H1 (cell line): ENCODE results near the gene DDX3X. TPM values are rescaled to one million over a fixed set of nuclear protein-coding genes. Genes with fewer than 3 reads are reported as not detected.

ENCODE experiments used
- CTCF ChIA-PET: fragments of 300-600 bp; sonication (Branson Sonifier 250); formaldehyde crosslinking; loops from one replicate; lab custom pipeline; 2021; ENCODE audit not compliant: partially characterized antibody; lab: Charles Lee
- POLR2A ChIA-PET: fragments of 300-600 bp; sonication (Branson Sonifier 250); formaldehyde crosslinking; loops from one replicate; lab custom pipeline; 2021; ENCODE audit warnings: inconsistent platforms; ENCODE audit not compliant: partially characterized antibody; lab: Charles Lee
- DNase-seq, 2 experiments: peaks; one replicate each; pipeline versions ENCODE4 v3.0.0 to v3.0.0-alpha.2; 2010 to 2022; ENCODE audit warnings: low spot score in 2 of 2, low read depth in 1 of 2, mixed read lengths in 1 of 2
- FAIRE-seq: peaks from 2 replicates; lab custom pipeline; 2011; peaks lifted over from hg19 to GRCh38; lab: Jason Lieb, UNC
- H2AFZ ChIP-seq: 2 replicates; pipeline ENCODE4 v1.8.1; 2012; ENCODE audit warnings: low read length, inconsistent platforms
- H2AK5ac ChIP-seq: 2 replicates; pipeline ENCODE4 v1.6.1; 2013; ENCODE audit warnings: low read depth, low read length
- H2BK120ac ChIP-seq: replicated peaks from 2 replicates; pipeline ENCODE3; 2013; ENCODE audit warnings: low read depth, low read length, inconsistent platforms
- H2BK12ac ChIP-seq: 2 replicates; pipeline ENCODE4 v1.6.1; 2013; ENCODE audit warnings: low read depth, low read length
- H2BK15ac ChIP-seq: 2 replicates; pipeline ENCODE4 v1.6.1; 2013; ENCODE audit warnings: low read length
- H2BK20ac ChIP-seq: 2 replicates; pipeline ENCODE4 v1.6.1; 2013; ENCODE audit warnings: low read length
- H2BK5ac ChIP-seq: 2 replicates; pipeline ENCODE4 v1.6.1; 2013; ENCODE audit warnings: low read depth, low read length
- H3K14ac ChIP-seq: 2 replicates; pipeline ENCODE4 v1.6.1; 2013; ENCODE audit warnings: inconsistent platforms; ENCODE audit not compliant: insufficient read length
- H3K18ac ChIP-seq: 2 replicates; pipeline ENCODE4 v1.6.1; 2013; ENCODE audit warnings: low read length; ENCODE audit errors: extremely low read depth
- H3K23ac ChIP-seq: 2 replicates; pipeline ENCODE4 v1.6.1; 2013; ENCODE audit warnings: inconsistent platforms; ENCODE audit not compliant: insufficient read length
- H3K23me2 ChIP-seq: 2 replicates; pipeline ENCODE4 v1.6.1; 2013; ENCODE audit warnings: low read depth, low read length
- H3K27ac ChIP-seq: 2 replicates; pipeline ENCODE4 v1.6.1; 2011; ENCODE audit warnings: low read depth, low read length, inconsistent platforms
- H3K27me3 ChIP-seq, 4 experiments: replicated peaks in 1 of 4; 1 replicate in 1 of 4; 2 replicates in 3 of 4; pipeline versions ENCODE4 v1.6.1 to v1.8.1; 2011 to 2013; ENCODE audit warnings: low read length in 3 of 4, mild to moderate bottlenecking in 3 of 4, inconsistent platforms in 2 of 4, mixed read lengths in 2 of 4, moderate library complexity in 1 of 4; ENCODE audit not compliant: control insufficient read depth in 3 of 4, insufficient read depth in 3 of 4; ENCODE audit errors: extremely low read depth in 1 of 4
- H3K36me3 ChIP-seq, 4 experiments: 2 replicates each; pipeline versions ENCODE4 v1.6.1 to v1.8.1; 2011 to 2013; ENCODE audit warnings: mild to moderate bottlenecking in 4 of 4, low read length in 3 of 4, moderate library complexity in 2 of 4, control low read depth in 1 of 4, inconsistent platforms in 1 of 4; ENCODE audit not compliant: insufficient read depth in 4 of 4, control insufficient read depth in 2 of 4
- H3K4ac ChIP-seq: replicated peaks from 2 replicates; pipeline ENCODE3; 2013; ENCODE audit warnings: low read length, low read depth, mixed read lengths, inconsistent platforms; ENCODE audit not compliant: insufficient read length
- H3K4me1 ChIP-seq, 4 experiments: replicated peaks in 1 of 4; 1 replicate in 1 of 4; 2 replicates in 3 of 4; pipeline versions ENCODE4 v1.6.1 to v1.8.1; 2011 to 2013; ENCODE audit warnings: low read length in 3 of 4, inconsistent platforms in 2 of 4, mixed read lengths in 1 of 4; ENCODE audit not compliant: insufficient read depth in 4 of 4, control insufficient read depth in 3 of 4
- H3K4me2 ChIP-seq, 2 experiments: 2 replicates each; pipeline versions ENCODE4 v1.6.1 to v1.8.1; 2011 to 2013; ENCODE audit warnings: low read depth in 2 of 2, low read length in 2 of 2, control low read depth in 1 of 2, inconsistent platforms in 1 of 2, mild to moderate bottlenecking in 1 of 2; ENCODE audit not compliant: insufficient read depth in 1 of 2
- H3K4me3 ChIP-seq, 4 experiments: fragments of 200-600, 300-600 bp in 1 of 4; sonication (generic), shearing (Covaris generic), sonication (Bioruptor Twin) in 1 of 4; 2 replicates each; pipeline versions ENCODE4 v1.5.1 to v1.8.1; 2011 to 2016; ENCODE audit warnings: low read length in 4 of 4, low read depth in 3 of 4, control low read depth in 2 of 4, inconsistent platforms in 2 of 4, mild to moderate bottlenecking in 2 of 4, mixed read lengths in 1 of 4, moderate library complexity in 1 of 4; ENCODE audit not compliant: insufficient read depth in 2 of 4; ENCODE audit errors: extremely low read depth in 1 of 4
- H3K56ac ChIP-seq: replicated peaks from 2 replicates; pipeline ENCODE3; 2013; ENCODE audit warnings: low read depth, mild to moderate bottlenecking, mixed read lengths, low read length, inconsistent platforms; ENCODE audit not compliant: insufficient read length
- H3K79me1 ChIP-seq: 2 replicates; pipeline ENCODE4 v1.6.1; 2013; ENCODE audit warnings: low read depth, low read length, control low read depth
- H3K79me2 ChIP-seq, 2 experiments: 2 replicates each; pipeline versions ENCODE4 v1.6.1 to v1.8.1; 2012 to 2013; ENCODE audit warnings: low read length in 2 of 2, mild to moderate bottlenecking in 2 of 2, inconsistent platforms in 1 of 2; ENCODE audit not compliant: insufficient read depth in 2 of 2, control insufficient read depth in 1 of 2
- H3K9ac ChIP-seq, 4 experiments: replicated peaks in 1 of 4; 1 replicate in 1 of 4; 2 replicates in 3 of 4; pipeline versions ENCODE4 v1.6.1 to v1.8.1; 2011 to 2013; ENCODE audit warnings: low read depth in 3 of 4, low read length in 3 of 4, control low read depth in 2 of 4, mild to moderate bottlenecking in 2 of 4, moderate library complexity in 2 of 4, inconsistent platforms in 1 of 4; ENCODE audit errors: extremely low read depth in 1 of 4
- H3K9me3 ChIP-seq, 2 experiments: 2 replicates each; pipeline versions ENCODE4 v1.6.1 to v1.8.1; 2012 to 2013; ENCODE audit warnings: mild to moderate bottlenecking in 2 of 2, moderate library complexity in 2 of 2, control low read depth in 1 of 2, inconsistent platforms in 1 of 2, low read depth in 1 of 2, low read length in 1 of 2, mixed read lengths in 1 of 2; ENCODE audit not compliant: insufficient read depth in 2 of 2
- H4K20me1 ChIP-seq, 2 experiments: replicated peaks in 1 of 2; 2 replicates each; pipeline versions ENCODE3 to v1.8.1; 2011 to 2013; ENCODE audit warnings: inconsistent platforms in 2 of 2, low read length in 2 of 2, mild to moderate bottlenecking in 1 of 2; ENCODE audit not compliant: insufficient read depth in 2 of 2, control insufficient read depth in 1 of 2
- H4K5ac ChIP-seq: 2 replicates; pipeline ENCODE4 v1.6.1; 2013; ENCODE audit warnings: low read length, low read depth, mixed read lengths, inconsistent platforms; ENCODE audit not compliant: insufficient read length
- H4K8ac ChIP-seq: 2 replicates; pipeline ENCODE4 v1.8.0; 2013; ENCODE audit warnings: mild to moderate bottlenecking, moderate library complexity, low read length, inconsistent platforms; ENCODE audit not compliant: insufficient read depth; ENCODE audit errors: extremely low read depth
- H4K91ac ChIP-seq: replicated peaks from 2 replicates; pipeline ENCODE3; 2013; ENCODE audit warnings: low read length, mixed read lengths, inconsistent platforms; ENCODE audit not compliant: insufficient read length
- E2F6 ChIP-seq: IDR thresholded peaks from 2 replicates; pipeline ENCODE4 v1.6.1; 2012; ENCODE audit warnings: inconsistent platforms
- POLR2A ChIP-seq, 2 experiments: IDR thresholded peaks; 1 replicate in 1 of 2; 2 replicates in 1 of 2; pipeline ENCODE4 v1.6.1; 2011; ENCODE audit warnings: low read depth in 2 of 2, low read length in 2 of 2, mild to moderate bottlenecking in 2 of 2; ENCODE audit errors: control extremely low read depth in 1 of 2
- WGBS, 2 experiments: shearing (Covaris generic) in 1 of 2; methylation state at CpG; one replicate each; pipeline versions ENCODE4 v1.1.6 to v1.1.7; 2013 to 2015; ENCODE audit warnings: low lambda C conversion rate in 2 of 2, mixed read lengths in 2 of 2, inconsistent platforms in 1 of 2, low coverage in 1 of 2, missing lambda C conversion rate in 1 of 2; ENCODE audit not compliant: insufficient replicate concordance in 2 of 2, insufficient coverage in 1 of 2, insufficient read length in 1 of 2; ENCODE audit errors: extremely low coverage in 1 of 2, missing lambda C conversion rate in 1 of 2; 5-methylcytosine and 5-hydroxymethylcytosine counted together
- polyA plus RNA-seq, 7 experiments: library from polyadenylated mRNA; depleted of rRNA in 3 of 7; stranded (reverse) in 5 of 7; unstranded in 2 of 7; fragments of >200 nt in 5 of 7; fragments of 200-250 nt in 2 of 7; gene quantifications; 1 replicate in 5 of 7; 2 replicates in 1 of 7; 4 replicates in 1 of 7; pipeline versions ENCODE4 v1.2.1 to v1.2.3, GENCODE V29; 2011 to 2013; ENCODE audit warnings: missing spikeins in 2 of 7, mixed read lengths in 2 of 7
- total RNA-seq: library from RNA; stranded (reverse); fragmentation: NEBNext Ultra II Directional; extraction: Animal tissue kit (Norgen Biotek cat#: 25700); gene quantifications from 2 replicates; pipeline ENCODE4 v1.2.1, GENCODE V29; 2021

DDX3X gene
- total and polyA plus RNA-seq, 2 of the 8 experiments (the other 6 are each of a cell fraction or from before 2014, with no cell fraction given): 39.4 to 291 TPM

- FAIRE-seq: no peak
- Histone ChIP-seq H3K4me3 (peak overlapping the region; percentile 66 to 99 (median 92)), H2AK5ac (no peak overlapping the region), H2BK15ac (no peak overlapping the region), H2BK120ac (no peak overlapping the region), H2BK20ac (no peak overlapping the region), H3K36me3 (peaks cover 3 to 40% (median 10%) of the 10 kb centered on the region in 4 experiments; a peak in 7 of 8 replicates), H2AFZ (no peak overlapping the region), H4K91ac (no peak overlapping the region), H3K79me1 (no peaks in the 10 kb centered on the region), H4K5ac (no peak overlapping the region), H3K27ac (peak overlapping the region; percentile 45; the same call in 1 of the 2 replicates), H3K23ac (no peak overlapping the region)
- no peak for DNase-seq
- TF ChIP-seq E2F6 (no peak), POLR2A (IDR thresholded peaks at IDR 0.05; ENCODE audit: control extremely low read depth in 1 of 2, low read depth in 2 of 2, low read length in 2 of 2) (peak in 1 of 2 experiments; percentile 8; a peak in 1 of 3 replicates)
- TF ChIP-seq, all 59 proteins: peak for 1
- H3K4ac ChIP-seq: no peak overlapping the region
- H2BK5ac ChIP-seq: no peak overlapping the region
- 2% methylated on average over 11 of the region's 15 CpGs; no CpG with 5 or more reads in 1 of the 2 experiments for WGBS, 2 experiments
- no peak overlapping the region for H4K8ac ChIP-seq
- H4K20me1 ChIP-seq: peaks cover 22 to 24% of the 10 kb centered on the region in 2 experiments
- H3K56ac ChIP-seq: no peak overlapping the region
- H3K14ac ChIP-seq: no peak overlapping the region
- H3K4me2 ChIP-seq: peak overlapping the region; percentile 71 to 86
- H3K18ac ChIP-seq: no peak overlapping the region; the same call in 1 of the 2 replicates
- peaks cover 0 to 8% (median 5%) of the 10 kb centered on the region in 4 experiments; a peak in 4 of 7 replicates for H3K4me1 ChIP-seq
- no peaks in the 10 kb centered on the region for H3K9me3 ChIP-seq
- H3K23me2 ChIP-seq: 0 out of 2 replicates have a peak, but pooled peaks cover 2% of the 10 kb centered on the region
- H3K27me3 ChIP-seq: no peaks in the 10 kb centered on the region
- peaks cover 38 to 73% of the 10 kb centered on the region in 2 experiments for H3K79me2 ChIP-seq
- H3K9ac ChIP-seq: peak overlapping the region; percentile 35 to 88 (median 72)
- POLR2A ChIA-PET: interaction anchor here (0.7 to 3.6 kb wide), 13 partner anchors 11 to 179 kb away, joined by 3 to 33 read pairs (median 4); no protein-coding TSS in a partner anchor
- H2BK12ac ChIP-seq: no peak overlapping the region
- CTCF ChIA-PET: no interaction called here
Measured at GRCh38 chrX:41335198-41335957, 1.4 kb downstream of the DDX3X start.
